Mesothelial cell of epicardium (in vitro differentiated cells): ENCODE measurements around the gene SPACDR. TPM values are rescaled to one million over a fixed set of nuclear protein-coding genes. Genes with fewer than 3 reads are reported as not detected.
"Not testable (repeated sequence)": the region's sequence is repeated elsewhere in the genome, so short reads cannot be mapped to it uniquely, and the experiment has no call there.

Experiments used
- DNase-seq, 2 experiments: peaks; one replicate each; pipeline ENCODE4 v3.0.0; 2021; ENCODE audit warnings: low spot score in 2 of 2; ENCODE audit not compliant: unreplicated experiment in 2 of 2
- H3K27ac Mint-ChIP-seq: 2 replicates; pipeline ENCODE4 v1.8.0; 2021; ENCODE audit warnings: mixed read lengths
- H3K27me3 Mint-ChIP-seq: 2 replicates; pipeline ENCODE4 v1.8.0; 2021; ENCODE audit warnings: low read depth, mixed read lengths
- H3K36me3 Mint-ChIP-seq: 2 replicates; pipeline ENCODE4 v1.8.0; 2021; ENCODE audit warnings: mixed read lengths
- H3K4me1 Mint-ChIP-seq: 2 replicates; pipeline ENCODE4 v1.8.0; 2021; ENCODE audit warnings: mixed read lengths
- H3K4me3 Mint-ChIP-seq: 2 replicates; pipeline ENCODE4 v1.8.0; 2021; ENCODE audit warnings: mild to moderate bottlenecking, moderate library complexity, mixed read lengths
- H3K9me3 Mint-ChIP-seq: 2 replicates; pipeline ENCODE4 v1.8.0; 2021; ENCODE audit warnings: mixed read lengths
- CTCF ChIP-seq: fragments of 200-600 bp; sonication (generic); IDR thresholded peaks from one replicate; pipeline ENCODE4 v1.5.0; 2021; ENCODE audit warnings: antibody characterized with exemption; ENCODE audit not compliant: unreplicated experiment
- total RNA-seq: library from RNA; stranded (reverse); gene quantifications from 3 replicates; pipeline ENCODE4 v1.2.1, GENCODE V29; 2021

The SPACDR gene
- total RNA-seq, 1 donor from 2014 or later = 2.0 TPM

DNA sequence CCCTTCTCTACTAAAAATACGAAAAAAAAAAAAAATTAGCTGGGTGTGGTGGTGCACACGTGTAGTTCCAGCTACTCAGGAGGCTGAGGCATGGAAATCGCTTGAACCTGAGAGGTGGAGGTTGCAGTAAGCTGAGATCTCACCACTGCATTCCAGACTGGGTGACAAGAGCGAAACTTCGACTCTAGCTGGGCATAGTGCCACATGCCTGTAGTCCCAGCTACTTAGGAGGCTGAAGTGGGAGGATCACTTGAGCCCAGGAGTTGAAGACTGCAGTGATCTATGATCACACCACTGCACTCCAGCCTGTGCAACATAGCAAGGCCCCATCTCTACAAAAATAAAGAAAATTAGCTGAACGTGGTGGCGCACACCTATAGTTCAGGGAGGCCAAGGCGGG, 1.2 kb upstream of the SPACDR start:
- no peak overlapping the region for H3K27ac Mint-ChIP-seq
- no peaks in the 10 kb centered on the region for H3K27me3 Mint-ChIP-seq
- H3K36me3 Mint-ChIP-seq = no peaks in the 10 kb centered on the region
- H3K4me1 Mint-ChIP-seq = peaks cover 8% of the 10 kb centered on the region
- no peak for DNase-seq
- no peak overlapping the region for H3K4me3 Mint-ChIP-seq
- H3K9me3 Mint-ChIP-seq = no peaks in the 10 kb centered on the region
- no peak for TF ChIP-seq CTCF

DNA sequence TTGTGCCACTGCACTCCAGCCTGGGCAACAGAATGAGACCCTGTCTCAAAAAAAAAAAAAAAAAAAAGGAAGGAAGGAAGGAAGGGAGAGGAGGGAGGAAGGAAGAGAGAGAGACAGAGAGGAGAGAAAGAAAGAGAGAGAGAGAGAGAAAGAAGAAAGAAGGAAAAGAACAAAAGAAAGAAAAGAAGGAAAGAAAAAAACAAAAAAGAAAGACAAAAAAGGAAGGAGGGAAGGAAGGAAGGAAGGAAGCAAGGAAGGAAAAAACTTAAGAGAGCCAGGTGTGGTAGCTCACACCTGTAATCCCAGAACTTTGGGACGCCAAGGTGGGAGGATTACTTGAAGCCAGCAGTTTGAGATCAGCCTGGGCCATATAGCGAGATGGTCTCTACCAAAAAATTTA, 731 bp upstream of the SPACDR start:
- Mint-ChIP-seq H3K27me3 (no peaks in the 10 kb centered on the region), H3K9me3 (no peaks in the 10 kb centered on the region), H3K27ac (no peak overlapping the region), H3K36me3 (no peaks in the 10 kb centered on the region), H3K4me3 (no peak overlapping the region), H3K4me1 (peaks cover 4% of the 10 kb centered on the region)
- no peak for DNase-seq
- no peak for TF ChIP-seq CTCF

GRCh38 chr7:100457033-100457432, 7.0 kb downstream of the SPACDR start:
- peaks cover 3% of the 10 kb centered on the region for H3K36me3 Mint-ChIP-seq
- no peaks in the 10 kb centered on the region for H3K4me1 Mint-ChIP-seq
- H3K27ac Mint-ChIP-seq = no peak overlapping the region
- TF ChIP-seq CTCF = no peak
- DNase-seq = no peak
- no peak overlapping the region for H3K4me3 Mint-ChIP-seq
- H3K27me3 Mint-ChIP-seq = no peaks in the 10 kb centered on the region
- H3K9me3 Mint-ChIP-seq = no peaks in the 10 kb centered on the region

- H3K27ac Mint-ChIP-seq = no peak overlapping the region
- H3K36me3 Mint-ChIP-seq = peaks cover 3% of the 10 kb centered on the region
- H3K9me3 Mint-ChIP-seq = no peaks in the 10 kb centered on the region
- no peak for TF ChIP-seq CTCF
- DNase-seq = no peak
- H3K4me1 Mint-ChIP-seq = no peaks in the 10 kb centered on the region
- H3K4me3 Mint-ChIP-seq = no peak overlapping the region
- H3K27me3 Mint-ChIP-seq = no peaks in the 10 kb centered on the region
These were observed 7.5 kb downstream of the SPACDR start for GRCh38 chr7:100456562-100456961.

- Mint-ChIP-seq H3K4me3 (no peak overlapping the region), H3K4me1 (no peaks in the 10 kb centered on the region), H3K36me3 (peaks cover 3% of the 10 kb centered on the region), H3K9me3 (no peaks in the 10 kb centered on the region), H3K27me3 (no peaks in the 10 kb centered on the region), H3K27ac (no peak overlapping the region)
- DNase-seq = no peak
- no peak for TF ChIP-seq CTCF
These were observed 8.9 kb downstream of the SPACDR start for GRCh38 chr7:100455206-100455605.

- not testable (repeated sequence) for H3K36me3 Mint-ChIP-seq, H3K27ac Mint-ChIP-seq, H3K4me3 Mint-ChIP-seq, DNase-seq, H3K27me3 Mint-ChIP-seq, H3K4me1 Mint-ChIP-seq, H3K9me3 Mint-ChIP-seq
These were observed 10.2 kb downstream of the SPACDR start for GRCh38 chr7:100453854-100454253.
